ENCODE results near the gene SZRD1. TPM values are rescaled to one million over a fixed set of nuclear protein-coding genes. Genes with fewer than 3 reads are reported as not detected.

SZRD1 gene
- total and polyA plus RNA-seq, 9 of the 15 experiments (the other 6 are each of a cell fraction or from before 2014, with no cell fraction given) = 3.9 to 149 (median 82.5) TPM

DNA sequence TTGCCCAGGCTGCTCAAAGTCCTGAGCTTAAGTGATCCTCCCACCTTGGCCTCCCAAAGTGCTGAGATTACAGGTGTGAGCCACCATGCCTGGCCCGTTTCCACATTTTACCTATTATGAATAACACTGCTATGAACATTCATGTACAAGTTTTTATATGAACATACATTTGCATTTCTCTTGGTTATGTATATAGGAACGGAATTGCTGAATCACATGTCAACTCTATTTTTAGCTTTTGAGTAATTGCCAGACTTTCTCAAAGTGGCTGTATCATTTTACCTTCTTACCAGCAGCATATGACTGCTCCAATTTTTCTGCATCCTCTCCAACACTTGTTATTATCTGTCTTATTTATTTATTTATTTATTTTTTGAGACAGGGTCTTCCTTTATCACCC, 67.5 kb downstream of the SZRD1 start (continued):
- TF ChIP-seq, protein P1, sequence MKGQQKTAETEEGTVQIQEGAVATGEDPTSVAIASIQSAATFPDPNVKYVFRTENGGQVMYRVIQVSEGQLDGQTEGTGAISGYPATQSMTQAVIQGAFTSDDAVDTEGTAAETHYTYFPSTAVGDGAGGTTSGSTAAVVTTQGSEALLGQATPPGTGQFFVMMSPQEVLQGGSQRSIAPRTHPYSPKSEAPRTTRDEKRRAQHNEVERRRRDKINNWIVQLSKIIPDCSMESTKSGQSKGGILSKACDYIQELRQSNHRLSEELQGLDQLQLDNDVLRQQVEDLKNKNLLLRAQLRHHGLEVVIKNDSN (CRISPR knock-in tag; IDR thresholded peaks at IDR 0.05) = no peak
- TF ChIP-seq, protein P2, sequence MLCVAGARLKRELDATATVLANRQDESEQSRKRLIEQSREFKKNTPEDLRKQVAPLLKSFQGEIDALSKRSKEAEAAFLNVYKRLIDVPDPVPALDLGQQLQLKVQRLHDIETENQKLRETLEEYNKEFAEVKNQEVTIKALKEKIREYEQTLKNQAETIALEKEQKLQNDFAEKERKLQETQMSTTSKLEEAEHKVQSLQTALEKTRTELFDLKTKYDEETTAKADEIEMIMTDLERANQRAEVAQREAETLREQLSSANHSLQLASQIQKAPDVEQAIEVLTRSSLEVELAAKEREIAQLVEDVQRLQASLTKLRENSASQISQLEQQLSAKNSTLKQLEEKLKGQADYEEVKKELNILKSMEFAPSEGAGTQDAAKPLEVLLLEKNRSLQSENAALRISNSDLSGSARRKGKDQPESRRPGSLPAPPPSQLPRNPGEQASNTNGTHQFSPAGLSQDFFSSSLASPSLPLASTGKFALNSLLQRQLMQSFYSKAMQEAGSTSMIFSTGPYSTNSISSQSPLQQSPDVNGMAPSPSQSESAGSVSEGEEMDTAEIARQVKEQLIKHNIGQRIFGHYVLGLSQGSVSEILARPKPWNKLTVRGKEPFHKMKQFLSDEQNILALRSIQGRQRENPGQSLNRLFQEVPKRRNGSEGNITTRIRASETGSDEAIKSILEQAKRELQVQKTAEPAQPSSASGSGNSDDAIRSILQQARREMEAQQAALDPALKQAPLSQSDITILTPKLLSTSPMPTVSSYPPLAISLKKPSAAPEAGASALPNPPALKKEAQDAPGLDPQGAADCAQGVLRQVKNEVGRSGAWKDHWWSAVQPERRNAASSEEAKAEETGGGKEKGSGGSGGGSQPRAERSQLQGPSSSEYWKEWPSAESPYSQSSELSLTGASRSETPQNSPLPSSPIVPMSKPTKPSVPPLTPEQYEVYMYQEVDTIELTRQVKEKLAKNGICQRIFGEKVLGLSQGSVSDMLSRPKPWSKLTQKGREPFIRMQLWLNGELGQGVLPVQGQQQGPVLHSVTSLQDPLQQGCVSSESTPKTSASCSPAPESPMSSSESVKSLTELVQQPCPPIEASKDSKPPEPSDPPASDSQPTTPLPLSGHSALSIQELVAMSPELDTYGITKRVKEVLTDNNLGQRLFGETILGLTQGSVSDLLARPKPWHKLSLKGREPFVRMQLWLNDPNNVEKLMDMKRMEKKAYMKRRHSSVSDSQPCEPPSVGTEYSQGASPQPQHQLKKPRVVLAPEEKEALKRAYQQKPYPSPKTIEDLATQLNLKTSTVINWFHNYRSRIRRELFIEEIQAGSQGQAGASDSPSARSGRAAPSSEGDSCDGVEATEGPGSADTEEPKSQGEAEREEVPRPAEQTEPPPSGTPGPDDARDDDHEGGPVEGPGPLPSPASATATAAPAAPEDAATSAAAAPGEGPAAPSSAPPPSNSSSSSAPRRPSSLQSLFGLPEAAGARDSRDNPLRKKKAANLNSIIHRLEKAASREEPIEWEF (CRISPR knock-in tag; IDR thresholded peaks at IDR 0.05) = no peak
- peak; percentile 58; the same call in 1 of the 2 replicates for TF ChIP-seq NFE2 (IDR thresholded peaks at IDR 0.05; ENCODE audit: low read depth)
- TF ChIP-seq, protein P3, sequence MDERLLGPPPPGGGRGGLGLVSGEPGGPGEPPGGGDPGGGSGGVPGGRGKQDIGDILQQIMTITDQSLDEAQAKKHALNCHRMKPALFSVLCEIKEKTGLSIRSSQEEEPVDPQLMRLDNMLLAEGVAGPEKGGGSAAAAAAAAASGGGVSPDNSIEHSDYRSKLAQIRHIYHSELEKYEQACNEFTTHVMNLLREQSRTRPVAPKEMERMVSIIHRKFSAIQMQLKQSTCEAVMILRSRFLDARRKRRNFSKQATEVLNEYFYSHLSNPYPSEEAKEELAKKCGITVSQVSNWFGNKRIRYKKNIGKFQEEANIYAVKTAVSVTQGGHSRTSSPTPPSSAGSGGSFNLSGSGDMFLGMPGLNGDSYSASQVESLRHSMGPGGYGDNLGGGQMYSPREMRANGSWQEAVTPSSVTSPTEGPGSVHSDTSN (CRISPR knock-in tag; IDR thresholded peaks at IDR 0.05; ENCODE audit: low read depth) = no peak
- TF ChIP-seq, protein P3 (tag; conservative IDR thresholded peaks at IDR 0.05; ENCODE audit: low read depth) = 0 out of 2 replicates have a peak, but pooled peaks have one; percentile 14
- TF ChIP-seq CREB1 (IDR thresholded peaks at IDR 0.05) = no peak
- TF ChIP-seq CREB1 (CRISPR knock-in tag; IDR thresholded peaks at IDR 0.05) = no peak
- TF ChIP-seq C11orf30 (IDR thresholded peaks at IDR 0.05; ENCODE audit: low read depth) = peak; percentile 46; the same call in 1 of the 2 replicates
- TF ChIP-seq ZNF165 (CRISPR knock-in tag; IDR thresholded peaks at IDR 0.05; ENCODE audit: borderline replicate concordance) = no peak
- peak; percentile 89 for TF ChIP-seq MEF2D (tag; conservative IDR thresholded peaks at IDR 0.05; ENCODE audit: low read depth)
- TF ChIP-seq, protein P4, sequence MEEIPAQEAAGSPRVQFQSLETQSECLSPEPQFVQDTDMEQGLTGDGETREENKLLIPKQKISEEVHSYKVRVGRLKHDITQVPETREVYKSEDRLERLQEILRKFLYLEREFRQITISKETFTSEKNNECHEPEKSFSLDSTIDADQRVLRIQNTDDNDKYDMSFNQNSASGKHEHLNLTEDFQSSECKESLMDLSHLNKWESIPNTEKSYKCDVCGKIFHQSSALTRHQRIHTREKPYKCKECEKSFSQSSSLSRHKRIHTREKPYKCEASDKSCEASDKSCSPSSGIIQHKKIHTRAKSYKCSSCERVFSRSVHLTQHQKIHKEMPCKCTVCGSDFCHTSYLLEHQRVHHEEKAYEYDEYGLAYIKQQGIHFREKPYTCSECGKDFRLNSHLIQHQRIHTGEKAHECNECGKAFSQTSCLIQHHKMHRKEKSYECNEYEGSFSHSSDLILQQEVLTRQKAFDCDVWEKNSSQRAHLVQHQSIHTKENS (CRISPR knock-in tag; IDR thresholded peaks at IDR 0.05) = no peak
- TF ChIP-seq, protein P5, sequence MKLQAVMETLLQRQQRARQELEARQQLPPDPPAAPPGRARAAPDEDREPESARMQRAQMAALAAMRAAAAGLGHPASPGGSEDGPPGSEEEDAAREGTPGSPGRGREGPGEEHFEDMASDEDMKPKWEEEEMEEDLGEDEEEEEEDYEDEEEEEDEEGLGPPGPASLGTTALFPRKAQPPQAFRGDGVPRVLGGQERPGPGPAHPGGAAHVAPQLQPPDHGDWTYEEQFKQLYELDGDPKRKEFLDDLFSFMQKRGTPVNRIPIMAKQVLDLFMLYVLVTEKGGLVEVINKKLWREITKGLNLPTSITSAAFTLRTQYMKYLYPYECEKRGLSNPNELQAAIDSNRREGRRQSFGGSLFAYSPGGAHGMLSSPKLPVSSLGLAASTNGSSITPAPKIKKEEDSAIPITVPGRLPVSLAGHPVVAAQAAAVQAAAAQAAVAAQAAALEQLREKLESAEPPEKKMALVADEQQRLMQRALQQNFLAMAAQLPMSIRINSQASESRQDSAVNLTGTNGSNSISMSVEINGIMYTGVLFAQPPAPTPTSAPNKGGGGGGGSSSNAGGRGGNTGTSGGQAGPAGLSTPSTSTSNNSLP (IDR thresholded peaks at IDR 0.05; ENCODE audit: borderline replicate concordance, low read depth, low read length) = no peak
- TF ChIP-seq HNRNPUL1 (IDR thresholded peaks at IDR 0.05; ENCODE audit: low read length) = no peak
- no peak for TF ChIP-seq HNRNPK (IDR thresholded peaks at IDR 0.05; ENCODE audit: low read depth, low read length, poor library complexity, severe bottlenecking)
- TF ChIP-seq, protein P6, sequence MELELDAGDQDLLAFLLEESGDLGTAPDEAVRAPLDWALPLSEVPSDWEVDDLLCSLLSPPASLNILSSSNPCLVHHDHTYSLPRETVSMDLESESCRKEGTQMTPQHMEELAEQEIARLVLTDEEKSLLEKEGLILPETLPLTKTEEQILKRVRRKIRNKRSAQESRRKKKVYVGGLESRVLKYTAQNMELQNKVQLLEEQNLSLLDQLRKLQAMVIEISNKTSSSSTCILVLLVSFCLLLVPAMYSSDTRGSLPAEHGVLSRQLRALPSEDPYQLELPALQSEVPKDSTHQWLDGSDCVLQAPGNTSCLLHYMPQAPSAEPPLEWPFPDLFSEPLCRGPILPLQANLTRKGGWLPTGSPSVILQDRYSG (tag; conservative IDR thresholded peaks at IDR 0.05; ENCODE audit: low read depth) = no peak
